ENCODE results near the gene GPR78. TPM values are rescaled to one million over a fixed set of nuclear protein-coding genes. Genes with fewer than 3 reads are reported as not detected.

The GPR78 gene
- polyA plus RNA-seq, 3 donors = not detected

GRCh38 chr4:8596891-8597290 lies 16.7 kb downstream of the GPR78 start:
- no peak overlapping the region for H3K4me2 ChIP-seq (replicated peaks; ENCODE audit: extremely low read depth, low read length, poor library complexity, severe bottlenecking)
- no peaks in the 10 kb centered on the region for H3K79me2 ChIP-seq (ENCODE audit: insufficient read depth, low read length)
- DNase-seq = no peak
- H2AFZ ChIP-seq (ENCODE audit: insufficient read depth, low read depth, low read length, poor library complexity, severe bottlenecking) = no peak overlapping the region
- H3K4me3 ChIP-seq (replicated peaks in 1 of 3; ENCODE audit: low read depth in 2 of 3, low read length in 3 of 3) = no peak overlapping the region
- H3K27me3 Mint-ChIP-seq (ENCODE audit: low read depth in 3 of 3) = peaks cover 16 to 27% (median 26%) of the 10 kb centered on the region in 3 donors
- no peaks in the 10 kb centered on the region for H3K36me3 ChIP-seq (replicated peaks in 1 of 2; ENCODE audit: control insufficient read depth in 1 of 2, insufficient read depth in 2 of 2, low read length in 2 of 2)
- no peaks in the 10 kb centered on the region for H3K9me3 ChIP-seq (replicated peaks in 1 of 2; ENCODE audit: control insufficient read depth in 1 of 2, insufficient read depth in 1 of 2, low read length in 2 of 2)
- H3K4me1 Mint-ChIP-seq = no peaks in the 10 kb centered on the region
- H3K36me3 Mint-ChIP-seq = no peaks in the 10 kb centered on the region
- intact Hi-C loops (cut with micrococcal nuclease) = no loop called here
- H3K4me1 ChIP-seq (ENCODE audit: control insufficient read depth in 1 of 2, insufficient read depth in 2 of 2, low read length in 2 of 2) = no peaks in the 10 kb centered on the region
- H3K9ac ChIP-seq (ENCODE audit: insufficient read depth, low read length, poor library complexity, severe bottlenecking) = no peak overlapping the region
- H3K9me3 Mint-ChIP-seq = peaks cover 0 to 7% (median 0%) of the 10 kb centered on the region in 7 donors
- peaks cover 2 to 23% of the 10 kb centered on the region in 2 donors for H3K27me3 ChIP-seq (ENCODE audit: control insufficient read depth in 2 of 2, insufficient read depth in 2 of 2, low read length in 2 of 2)
- H3K27ac Mint-ChIP-seq = peak overlapping the region in 1 of 7 donors; percentile 50
- no peak overlapping the region for H3K27ac ChIP-seq (ENCODE audit: low read depth in 1 of 2, low read length in 2 of 2)
- no peaks in the 10 kb centered on the region for H4K20me1 ChIP-seq (ENCODE audit: insufficient read depth, low read length)
- 86% methylated on average over 9 of the region's 9 CpGs for WGBS (ENCODE audit: insufficient coverage)
- no peak overlapping the region for H3K4me3 Mint-ChIP-seq
- no peak for TF ChIP-seq CTCF (IDR thresholded peaks at IDR 0.05)

GRCh38 chr4:8597319-8597718 lies 17.1 kb downstream of the GPR78 start:
- WGBS (ENCODE audit: insufficient coverage) = 90% methylated on average over 13 of the region's 13 CpGs
- Mint-ChIP-seq H3K4me3 (no peak overlapping the region), H3K9me3 (peaks cover 0 to 5% (median 0%) of the 10 kb centered on the region in 7 donors), H3K4me1 (no peaks in the 10 kb centered on the region), H3K36me3 (no peaks in the 10 kb centered on the region), H3K27me3 (ENCODE audit: low read depth in 3 of 3) (peaks cover 12 to 22% (median 22%) of the 10 kb centered on the region in 3 donors), H3K27ac (no peak overlapping the region)
- Histone ChIP-seq H3K27ac (ENCODE audit: low read depth in 1 of 2, low read length in 2 of 2) (no peak overlapping the region), H3K9me3 (replicated peaks in 1 of 2; ENCODE audit: control insufficient read depth in 1 of 2, insufficient read depth in 1 of 2, low read length in 2 of 2) (no peaks in the 10 kb centered on the region), H3K27me3 (ENCODE audit: control insufficient read depth in 2 of 2, insufficient read depth in 2 of 2, low read length in 2 of 2) (peaks cover 0 to 18% of the 10 kb centered on the region in 2 donors), H3K4me2 (replicated peaks; ENCODE audit: extremely low read depth, low read length, poor library complexity, severe bottlenecking) (no peak overlapping the region), H3K36me3 (replicated peaks in 1 of 2; ENCODE audit: control insufficient read depth in 1 of 2, insufficient read depth in 2 of 2, low read length in 2 of 2) (no peaks in the 10 kb centered on the region), H3K4me3 (replicated peaks in 1 of 3; ENCODE audit: low read depth in 2 of 3, low read length in 3 of 3) (no peak overlapping the region), H4K20me1 (ENCODE audit: insufficient read depth, low read length) (no peaks in the 10 kb centered on the region), H3K4me1 (ENCODE audit: control insufficient read depth in 1 of 2, insufficient read depth in 2 of 2, low read length in 2 of 2) (no peaks in the 10 kb centered on the region), H3K79me2 (ENCODE audit: insufficient read depth, low read length) (no peaks in the 10 kb centered on the region), H3K9ac (ENCODE audit: insufficient read depth, low read length, poor library complexity, severe bottlenecking) (no peak overlapping the region), H2AFZ (ENCODE audit: insufficient read depth, low read depth, low read length, poor library complexity, severe bottlenecking) (no peak overlapping the region)
- no peak for TF ChIP-seq CTCF (IDR thresholded peaks at IDR 0.05)
- DNase-seq = no peak
- intact Hi-C loops (cut with micrococcal nuclease) = no loop called here
